OCI-M2 (cell line): ENCODE results near the gene TGFBR3.
"Not testable (repeated sequence)": the region's sequence is repeated elsewhere in the genome, so short reads cannot be mapped to it uniquely, and the experiment has no call there.

Experiments
- DNase-seq: peaks from one replicate; lab custom pipeline; 2025; ENCODE audit not compliant: unreplicated experiment; lab: John Stamatoyannopoulos, UW

The TGFBR3 gene

GRCh38 chr1:91884459-91885212 is 1.3 kb downstream of the TGFBR3 start:
- DNase-seq, result no peak

DNA sequence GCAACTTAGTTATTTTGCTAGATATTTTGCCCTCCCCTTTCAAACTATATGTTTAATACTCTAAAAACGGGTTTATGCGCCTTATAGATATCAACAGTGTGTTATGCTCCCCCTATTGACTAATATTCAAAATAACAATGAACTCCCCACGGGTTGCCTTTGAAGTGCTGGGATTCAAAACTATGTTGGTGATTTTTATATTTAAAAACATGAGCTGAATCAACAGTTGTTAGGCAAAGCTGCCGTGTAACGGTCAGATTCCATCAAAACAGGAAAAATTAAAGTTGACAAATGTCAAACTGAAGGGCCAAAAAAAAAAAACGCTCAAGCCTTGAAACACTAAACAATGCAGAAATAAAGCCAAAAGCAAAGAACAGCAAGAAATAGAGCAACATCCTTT is 2.5 kb downstream of the TGFBR3 start:
- DNase-seq, result no peak

DNA sequence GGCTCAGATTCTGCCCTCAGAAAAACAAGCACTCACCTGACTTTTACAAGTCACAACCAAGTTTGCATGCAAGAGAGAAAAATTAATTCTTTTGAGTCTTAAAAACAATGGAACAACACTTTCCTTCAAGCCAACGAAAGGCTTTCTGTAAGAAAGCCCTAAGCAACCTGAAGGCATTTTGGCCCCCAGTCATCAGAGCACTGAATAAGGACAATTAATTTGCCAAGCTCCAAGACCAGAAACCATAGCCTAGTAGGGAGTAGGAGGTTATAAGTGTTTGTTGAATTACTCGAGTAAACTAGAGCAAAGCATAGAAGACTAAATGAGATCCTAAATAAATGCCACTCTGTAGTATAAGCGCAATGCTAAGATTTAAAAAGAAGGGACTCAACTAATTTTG is 4.7 kb downstream of the TGFBR3 start:
- no peak for DNase-seq

DNA sequence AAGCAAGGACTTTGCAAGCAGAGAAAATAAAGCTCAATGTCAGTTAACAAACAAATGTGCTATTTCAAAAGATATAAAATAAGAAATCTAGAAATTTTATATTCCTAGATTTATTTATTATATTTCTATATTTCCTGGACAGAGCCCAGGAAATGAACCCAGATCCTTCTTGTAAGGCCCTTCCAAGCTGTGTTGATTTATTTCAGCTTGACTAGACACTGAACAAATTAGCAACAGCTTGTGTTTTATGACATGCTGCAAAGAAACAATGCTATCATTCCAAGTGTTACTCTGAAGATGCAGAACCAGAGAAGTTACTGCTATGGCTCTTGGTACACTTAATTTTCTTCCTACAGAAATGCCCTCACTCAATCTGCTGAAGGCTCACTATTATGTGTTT is 6.2 kb downstream of the TGFBR3 start:
- DNase-seq, result no peak

DNA sequence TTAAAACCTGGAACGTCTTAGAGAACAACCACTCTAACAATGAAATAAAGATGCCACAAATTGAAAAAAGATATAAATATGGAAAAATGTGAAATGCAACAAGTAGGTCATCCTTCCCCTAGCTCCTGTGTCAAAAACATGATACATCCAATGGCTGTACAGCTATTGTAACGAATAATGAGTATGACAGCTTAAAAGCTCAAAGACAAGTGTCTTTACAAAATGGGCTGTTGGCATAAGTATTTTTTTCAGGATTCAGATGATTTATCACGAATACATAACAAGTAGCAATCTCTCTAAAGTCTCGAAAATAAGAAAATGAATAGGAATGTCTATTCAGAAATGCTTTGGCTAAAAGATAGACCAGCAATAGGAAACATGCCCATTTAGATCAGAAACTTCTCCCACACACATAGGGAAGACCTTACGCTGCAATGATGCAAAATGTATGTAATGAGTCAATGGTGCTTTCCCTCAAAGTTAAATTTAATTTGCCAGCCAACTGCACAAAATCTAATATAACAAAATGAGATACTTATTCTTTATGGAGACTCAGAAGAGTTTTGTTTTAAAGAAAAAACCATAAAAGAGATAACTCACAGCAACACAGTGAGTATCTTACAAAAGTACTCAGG is 8.3 kb downstream of the TGFBR3 start:
- DNase-seq, result no peak

GRCh38 chr1:91876781-91877573 is 9.0 kb downstream of the TGFBR3 start:
- no peak for DNase-seq

DNA sequence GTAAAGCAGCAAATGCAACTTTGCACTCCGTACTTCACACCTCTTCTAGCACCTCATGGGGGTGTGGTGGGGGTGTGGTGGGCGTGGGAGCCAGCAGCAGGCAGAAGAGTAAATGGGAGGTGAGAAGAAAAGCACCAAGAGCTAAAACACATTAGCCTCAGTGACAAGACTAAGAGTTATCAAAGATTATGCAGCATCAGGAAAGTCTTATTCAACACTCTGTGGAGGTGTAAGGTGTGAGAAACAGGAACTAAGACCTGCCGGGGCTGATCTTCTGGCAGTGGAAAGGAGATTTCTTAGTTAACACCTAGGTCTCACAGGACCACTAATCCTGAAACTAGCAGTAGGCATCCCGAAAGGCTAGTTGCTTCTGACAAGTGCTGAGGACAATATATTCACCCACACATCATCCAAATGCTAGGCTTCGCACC is 9.9 kb downstream of the TGFBR3 start:
- no peak for DNase-seq

GRCh38 chr1:91874167-91874566 is 11.8 kb downstream of the TGFBR3 start:
- no peak for DNase-seq

GRCh38 chr1:91872559-91873081 is 13.3 kb downstream of the TGFBR3 start:
- no peak for DNase-seq

DNA sequence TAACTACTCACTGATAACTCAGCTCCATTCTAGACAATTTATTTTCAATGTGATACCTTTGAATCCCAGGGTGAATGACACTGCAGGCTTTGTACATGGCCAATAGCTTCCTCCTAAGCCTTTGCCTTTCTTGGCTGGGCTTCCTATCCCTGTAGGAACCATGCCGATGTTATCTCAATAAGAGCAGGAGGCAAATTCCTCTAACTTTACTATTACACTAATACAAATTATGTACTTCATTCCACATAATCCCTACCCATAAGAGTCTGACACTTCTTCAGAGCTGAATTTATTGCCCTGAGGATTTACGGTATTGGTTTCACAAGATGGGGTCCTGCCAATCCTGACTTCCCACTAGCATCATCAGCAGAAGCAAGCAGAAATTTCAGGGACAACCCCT is 14.0 kb downstream of the TGFBR3 start:
- no peak for DNase-seq

DNA sequence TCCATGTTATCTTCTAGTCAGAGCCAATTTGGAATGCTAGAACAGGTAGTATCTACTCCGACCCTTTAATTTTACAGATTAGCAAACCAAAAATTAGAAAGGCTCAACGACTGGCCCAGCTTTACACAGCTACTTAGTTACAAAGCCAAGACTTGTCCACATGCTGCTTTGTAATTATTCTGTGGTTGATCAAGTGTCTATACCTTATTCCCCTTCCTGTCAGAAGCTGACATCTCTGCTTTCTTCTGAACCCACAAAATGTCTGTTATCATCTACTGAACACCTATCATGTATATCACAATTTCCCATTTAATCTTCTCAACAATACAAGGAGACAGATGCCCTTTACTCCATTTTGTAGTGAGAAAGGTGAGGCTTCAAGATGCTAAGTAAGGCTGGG is 15.6 kb downstream of the TGFBR3 start:
- DNase-seq, result no peak

DNA sequence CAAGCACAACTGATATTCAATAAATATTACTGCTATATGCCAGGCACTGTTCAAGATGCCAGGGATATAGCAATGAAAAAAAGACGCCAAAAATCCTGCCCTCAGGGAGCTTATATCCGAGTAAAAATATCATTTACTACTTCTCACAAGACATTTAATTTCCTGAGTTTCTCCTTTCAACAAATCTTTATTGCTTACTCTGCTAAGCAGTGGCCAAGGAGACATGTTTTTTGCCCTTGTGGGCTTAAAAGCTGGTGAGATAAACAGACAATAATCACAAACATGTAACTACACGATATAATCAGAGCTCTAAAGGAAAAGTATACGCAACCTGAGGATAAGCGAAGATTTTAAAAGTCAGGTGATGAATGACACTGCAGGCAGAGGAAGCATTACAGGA is 19.5 kb downstream of the TGFBR3 start:
- DNase-seq, result no peak

- DNase-seq, result no peak
These were observed 21.8 kb downstream of the TGFBR3 start for GRCh38 chr1:91864017-91864700.

DNA sequence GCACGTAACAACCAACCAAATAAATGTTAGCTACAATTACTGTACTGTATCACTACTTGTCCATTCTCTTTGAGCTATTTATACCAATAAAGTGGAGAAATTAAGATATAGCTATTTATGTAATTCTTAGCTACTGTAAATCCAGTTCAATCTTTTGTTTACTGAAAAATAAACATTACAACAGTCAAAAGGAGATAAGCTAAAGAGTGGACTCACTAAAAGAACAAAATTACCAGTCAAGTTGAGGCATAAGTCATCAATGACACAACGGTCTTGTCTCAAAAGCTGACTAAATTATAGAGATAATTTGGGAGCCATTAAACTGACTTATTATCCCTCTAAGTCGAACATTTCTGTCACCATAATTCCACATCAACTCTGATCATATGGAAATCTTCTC is 22.5 kb downstream of the TGFBR3 start:
- no peak for DNase-seq

- no peak for DNase-seq
These were observed 23.8 kb downstream of the TGFBR3 start for GRCh38 chr1:91862120-91862519.

DNA sequence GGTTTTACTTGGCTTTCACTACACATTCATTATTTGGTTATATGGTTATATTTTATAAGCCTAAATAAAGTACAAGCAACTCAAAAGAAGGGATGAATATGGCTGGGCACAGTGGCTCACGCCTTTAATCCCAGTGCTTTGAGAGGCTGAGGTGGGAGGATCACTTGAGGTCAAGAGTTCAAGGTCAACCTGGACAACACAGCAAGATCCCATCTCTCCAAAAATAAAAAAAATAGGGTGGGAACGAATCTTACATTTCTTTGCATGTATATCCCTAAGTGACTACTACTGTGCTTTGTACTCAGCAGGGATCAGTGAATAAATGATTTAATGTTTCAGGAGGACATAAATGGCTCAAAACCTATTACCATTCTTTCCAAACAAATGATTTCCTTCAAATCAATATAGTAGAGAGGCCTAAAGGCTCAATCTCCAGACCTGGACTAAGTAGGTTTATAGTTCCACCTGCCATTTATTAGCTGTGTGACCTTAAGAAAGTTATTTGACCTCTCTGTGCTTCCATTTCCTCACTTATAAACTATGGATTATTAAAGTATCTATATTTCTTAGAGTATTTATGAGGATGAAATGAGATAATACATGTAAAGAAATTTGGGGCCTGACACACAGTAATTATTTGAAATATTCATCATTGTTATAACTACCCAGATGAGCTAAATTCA is 28.3 kb downstream of the TGFBR3 start:
- no peak for DNase-seq

DNA sequence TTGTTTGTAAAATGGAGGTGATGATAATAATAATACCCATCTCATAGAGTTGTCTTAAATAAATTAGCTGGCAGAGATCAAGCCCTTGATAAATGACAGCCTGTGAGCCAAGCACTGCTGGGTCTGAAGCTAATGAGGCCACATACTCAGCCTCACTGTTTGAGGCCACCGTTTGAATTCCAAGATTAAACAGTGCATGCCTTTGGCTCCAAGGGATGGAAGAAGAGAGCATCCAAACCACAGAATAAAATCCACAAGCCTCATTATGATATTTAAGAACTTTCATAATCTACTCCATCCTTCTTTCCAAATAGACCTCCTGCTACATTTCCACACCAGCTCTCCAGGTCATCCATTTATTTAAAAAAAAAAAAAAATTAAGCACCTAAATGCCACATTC is 29.0 kb downstream of the TGFBR3 start:
- DNase-seq, result no peak

DNA sequence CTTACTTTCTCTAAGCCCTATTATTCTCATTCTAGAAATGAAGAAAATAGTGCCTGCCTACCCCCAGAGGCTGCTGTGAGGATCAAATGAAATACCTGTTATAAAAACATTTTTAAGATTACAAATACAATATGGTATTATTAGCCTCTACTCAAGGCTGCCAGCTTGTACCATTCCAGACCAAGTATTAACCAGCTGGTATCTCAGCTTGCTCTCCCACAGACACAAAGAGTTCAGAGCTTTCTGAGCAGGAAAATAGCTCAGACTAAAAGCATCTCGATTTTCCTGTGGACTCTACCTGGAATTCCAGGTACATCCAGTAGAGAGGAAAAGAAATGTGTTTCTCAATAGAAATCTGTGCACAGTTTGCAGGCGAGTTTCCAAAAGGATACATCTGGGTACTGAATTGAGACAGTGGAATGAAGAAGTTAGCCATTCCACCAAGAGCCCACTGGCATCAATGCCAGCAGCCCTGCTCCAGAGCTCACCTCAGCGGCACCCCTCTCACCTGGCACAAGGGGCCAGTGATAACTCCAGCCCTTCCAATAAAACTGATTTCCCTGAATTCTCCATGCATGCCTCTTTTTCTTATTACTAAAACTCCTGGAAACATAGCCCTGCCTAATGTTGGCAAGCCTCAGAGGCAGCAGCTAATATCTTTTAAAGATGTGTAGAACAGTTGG is 31.0 kb downstream of the TGFBR3 start:
- no peak for DNase-seq

DNA sequence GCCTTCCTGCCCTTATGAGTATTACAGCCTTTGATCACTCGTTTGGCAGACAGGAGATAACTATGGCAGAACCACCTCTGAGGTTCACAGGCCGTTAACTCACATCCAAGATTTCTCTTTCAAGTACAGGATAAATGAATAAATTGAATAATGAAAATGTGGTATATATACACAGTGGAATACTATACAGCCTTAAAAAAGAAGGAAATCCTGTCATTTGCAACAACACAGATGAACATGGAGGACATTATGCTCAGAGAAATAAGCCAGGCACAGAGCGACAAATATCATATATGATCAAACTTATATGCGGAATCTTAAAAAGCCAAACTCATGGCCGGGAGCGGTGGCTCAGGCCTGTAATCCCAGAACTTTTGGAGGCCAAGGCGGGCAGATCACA is 32.6 kb downstream of the TGFBR3 start:
- no peak for DNase-seq

DNA sequence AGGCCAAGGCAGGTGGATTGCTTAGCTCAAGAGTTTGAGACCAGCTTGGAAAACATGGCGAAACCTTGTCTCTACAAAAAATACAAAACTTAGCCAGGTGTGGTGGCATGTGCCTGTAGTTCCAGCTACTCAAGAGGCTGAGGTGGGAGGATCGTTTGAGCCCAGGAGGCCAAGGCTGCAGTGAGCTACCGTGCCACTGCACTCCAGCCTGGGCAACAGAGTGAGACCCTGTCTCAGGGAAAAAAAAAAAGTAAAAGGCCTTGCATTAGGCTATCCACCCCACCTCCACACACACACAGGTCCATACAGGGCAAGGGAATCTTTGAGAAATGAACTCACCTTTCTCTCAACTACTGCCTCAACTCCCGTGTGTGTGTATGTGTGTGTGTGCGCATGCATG is 33.9 kb downstream of the TGFBR3 start:
- not testable (repeated sequence) for DNase-seq
